COLO668 (cell line): ENCODE measurements around the gene CLEC17A.
"Not testable (repeated sequence)": the region's sequence is repeated elsewhere in the genome, so short reads cannot be mapped to it uniquely, and the experiment has no call there.

Source experiments
- DNase-seq: peaks from one replicate; lab custom pipeline; 2025; ENCODE audit not compliant: unreplicated experiment; lab: John Stamatoyannopoulos, UW

CLEC17A gene

GRCh38 chr19:14558370-14559066, 24.4 kb upstream of the CLEC17A start:
- DNase-seq, result no peak

- no peak for DNase-seq
Observed at GRCh38 chr19:14559916-14560775, 22.7 kb upstream of the CLEC17A start.

- no peak for DNase-seq
Observed at GRCh38 chr19:14560776-14561108, 22.1 kb upstream of the CLEC17A start.

GRCh38 chr19:14561249-14561648, 21.6 kb upstream of the CLEC17A start:
- DNase-seq, result no peak

GRCh38 chr19:14561847-14562351, 21.0 kb upstream of the CLEC17A start:
- no peak for DNase-seq

- no peak for DNase-seq
Observed at GRCh38 chr19:14562660-14563589, 20.0 kb upstream of the CLEC17A start.

- no peak for DNase-seq
Observed at GRCh38 chr19:14563590-14563926, 19.3 kb upstream of the CLEC17A start.

- peak; percentile 33 for DNase-seq
Observed at GRCh38 chr19:14563989-14564651, 18.8 kb upstream of the CLEC17A start.

GRCh38 chr19:14564652-14565297, 18.1 kb upstream of the CLEC17A start:
- not testable (repeated sequence) for DNase-seq

GRCh38 chr19:14565298-14565679, 17.6 kb upstream of the CLEC17A start:
- DNase-seq, result no peak

- no peak for DNase-seq
Observed at GRCh38 chr19:14565765-14566711, 16.8 kb upstream of the CLEC17A start.

- no peak for DNase-seq
Observed at GRCh38 chr19:14566712-14567077, 16.2 kb upstream of the CLEC17A start.

GRCh38 chr19:14567079-14567478, 15.8 kb upstream of the CLEC17A start:
- no peak for DNase-seq

GRCh38 chr19:14570864-14571527, 11.9 kb upstream of the CLEC17A start:
- DNase-seq, result no peak

GRCh38 chr19:14571695-14572490, 11.0 kb upstream of the CLEC17A start, which contains the start of gene NDUFB7:
TSS of gene NDUFB7 (minus strand) at chr19:14572066. CDS start at chr19:14572000, 66 bp downstream.
- DNase-seq, result peak; percentile 93

GRCh38 chr19:14575428-14575980, 7.4 kb upstream of the CLEC17A start:
- no peak for DNase-seq

GRCh38 chr19:14576363-14576762, 6.5 kb upstream of the CLEC17A start:
- DNase-seq, result no peak
